Endothelial cell of umbilical vein (primary cell): ENCODE data around the gene WSB1. TPM values are rescaled to one million over a fixed set of nuclear protein-coding genes. Genes with fewer than 3 reads are reported as not detected.

Source experiments
- BruUV-seq: library from RNA; stranded (reverse); fragments of 400-500 nt; replicated peaks from 2 replicates; lab custom pipeline; 2021; lab: Mats Ljungman, UMichigan
- CTCF ChIA-PET: fragments of 300-600, 350-600 bp; sonication (Branson Sonifier 250); formaldehyde crosslinking; loops from one replicate; lab custom pipeline; 2021; ENCODE audit warnings: antibody characterized with exemption, inconsistent platforms; lab: Charles Lee
- POLR2A ChIA-PET: fragments of 300-600, 350-600 bp; sonication (Branson Sonifier 250); formaldehyde crosslinking; loops from one replicate; lab custom pipeline; 2021; ENCODE audit warnings: antibody characterized with exemption, inconsistent platforms; lab: Charles Lee
- DNase-seq: peaks from one replicate; pipeline ENCODE4 v3.0.0-alpha.2; 2011; ENCODE audit warnings: low read depth, low spot score
- FAIRE-seq: peaks from 2 replicates; lab custom pipeline; 2011; peaks lifted over from hg19 to GRCh38; lab: Jason Lieb, UNC
- H2AFZ ChIP-seq: 2 replicates; pipeline ENCODE4 v1.6.0; 2012; ENCODE audit warnings: low read depth, low read length, control low read depth, inconsistent platforms
- H3K27ac ChIP-seq: 2 replicates; pipeline ENCODE4 v1.5.1; 2011; ENCODE audit warnings: low read depth, mild to moderate bottlenecking, control low read depth, low read length, moderate library complexity; ENCODE audit not compliant: insufficient read depth
- H3K27me3 ChIP-seq, 2 experiments: 2 replicates each; pipeline versions ENCODE4 v1.6.0 to v1.6.1; 2011; ENCODE audit warnings: low read length in 2 of 2, mixed read lengths in 1 of 2; ENCODE audit not compliant: control insufficient read depth in 2 of 2, insufficient read depth in 2 of 2
- H3K36me3 ChIP-seq, 2 experiments: 2 replicates in 1 of 2; 3 replicates in 1 of 2; pipeline ENCODE4 v1.5.1; 2011; ENCODE audit warnings: low read length in 2 of 2, mild to moderate bottlenecking in 1 of 2, moderate library complexity in 1 of 2; ENCODE audit not compliant: control insufficient read depth in 2 of 2, insufficient read depth in 2 of 2; ENCODE audit errors: extremely low read depth in 1 of 2
- H3K4me1 ChIP-seq: 3 replicates; pipeline ENCODE4 v1.5.1; 2011; ENCODE audit warnings: mild to moderate bottlenecking, low read length; ENCODE audit not compliant: control insufficient read depth, insufficient read depth; ENCODE audit errors: extremely low read depth
- H3K4me2 ChIP-seq: 2 replicates; pipeline ENCODE4 v1.6.1; 2011; ENCODE audit warnings: low read length, control low read depth, mixed read lengths; ENCODE audit not compliant: insufficient read depth
- H3K4me3 ChIP-seq, 3 experiments: fragments of 200-600 bp in 1 of 3; sonication (generic), shearing (Covaris generic) in 1 of 3; replicated peaks in 1 of 3; 2 replicates each; pipeline ENCODE4 v1.5.1; 2011 to 2016; ENCODE audit warnings: control low read depth in 3 of 3, low read length in 3 of 3, mild to moderate bottlenecking in 2 of 3, inconsistent platforms in 1 of 3, low read depth in 1 of 3, moderate library complexity in 1 of 3; ENCODE audit not compliant: insufficient read depth in 1 of 3
- H3K79me2 ChIP-seq: 2 replicates; pipeline ENCODE4 v1.6.0; 2012; ENCODE audit warnings: low read length, inconsistent platforms; ENCODE audit not compliant: control insufficient read depth, insufficient read depth
- H3K9ac ChIP-seq: replicated peaks from 2 replicates; pipeline ENCODE3; 2011; ENCODE audit warnings: low read length, control low read depth; ENCODE audit not compliant: insufficient read depth; ENCODE audit errors: extremely low read depth
- H3K9me1 ChIP-seq: replicated peaks from 3 replicates; pipeline ENCODE4 v1.6.0; 2011; ENCODE audit warnings: mild to moderate bottlenecking, low read length; ENCODE audit not compliant: control insufficient read depth, insufficient read depth; ENCODE audit errors: extremely low read depth
- H3K9me3 ChIP-seq: replicated peaks from 2 replicates; pipeline ENCODE4 v1.5.1; 2012; ENCODE audit warnings: low read length, inconsistent platforms; ENCODE audit not compliant: control insufficient read depth, insufficient read depth
- H4K20me1 ChIP-seq: replicated peaks from 2 replicates; pipeline ENCODE3; 2011; ENCODE audit warnings: mild to moderate bottlenecking, low read length; ENCODE audit not compliant: control insufficient read depth, insufficient read depth; ENCODE audit errors: extremely low read depth
- EZH2 ChIP-seq: IDR thresholded peaks from 2 replicates; pipeline ENCODE4 v1.6.1; 2012; ENCODE audit warnings: borderline replicate concordance, low read depth, mild to moderate bottlenecking, moderate library complexity, low read length, inconsistent platforms; ENCODE audit not compliant: severe bottlenecking
- FOS ChIP-seq: IDR thresholded peaks from 2 replicates; pipeline ENCODE4 v1.6.1; 2011; ENCODE audit warnings: mild to moderate bottlenecking, low read length, moderate library complexity, borderline replicate concordance; ENCODE audit not compliant: insufficient read depth
- GATA2 ChIP-seq: IDR thresholded peaks from 2 replicates; pipeline ENCODE4 v1.7.0; 2011; ENCODE audit warnings: low read depth, mild to moderate bottlenecking, moderate library complexity, mixed read lengths, low read length; ENCODE audit not compliant: insufficient read length, insufficient read depth
- JUN ChIP-seq: IDR thresholded peaks from 2 replicates; pipeline ENCODE4 v1.6.1; 2011; ENCODE audit warnings: borderline replicate concordance, low read depth; ENCODE audit not compliant: insufficient read length, insufficient read depth
- MYC ChIP-seq: IDR thresholded peaks from one replicate; pipeline ENCODE4 v1.6.1; 2011; ENCODE audit warnings: mild to moderate bottlenecking, low read depth, low read length
- POLR2A ChIP-seq: IDR thresholded peaks from 2 replicates; pipeline ENCODE4 v1.6.1; 2012; ENCODE audit warnings: low read depth, mild to moderate bottlenecking, control low read depth, low read length
- POLR2AphosphoS5 ChIP-seq: IDR thresholded peaks from 2 replicates; pipeline ENCODE4 v1.6.1; 2012; ENCODE audit warnings: low read depth, mild to moderate bottlenecking, control low read depth, low read length, moderate library complexity; ENCODE audit not compliant: insufficient read depth
- dilution Hi-C: fragments of 300-500 bp; cut with MboI; formaldehyde crosslinking; loops from one replicate; pipeline ENCODE4 v1.15.0; 2019; ENCODE audit warnings: low sequenced_read_pairs; ENCODE audit not compliant: extremely low pct_ligation_motif_present
- intact Hi-C: fragments of 100-400 bp; cut with micrococcal nuclease; formaldehyde crosslinking; loops from one replicate; pipeline ENCODE4 v1.10.0; 2022
- polyA plus RNA-seq, 4 experiments: library from polyadenylated mRNA; depleted of rRNA in 3 of 4; stranded (reverse) in 3 of 4; unstranded in 1 of 4; fragments of >200 nt; gene quantifications; 2 replicates each; pipeline versions ENCODE4 v1.2.1 to v1.2.3, GENCODE V29; 2011 to 2012; ENCODE audit warnings: missing spikeins in 1 of 4
- total RNA-seq: library from RNA; stranded (reverse); gene quantifications from 2 replicates; pipeline ENCODE4 v1.2.3, GENCODE V29; 2021
- TF ChIP-seq, protein P1 (sequence below), 2 donors: IDR thresholded peaks; 1 replicate in 1 of 2; 2 replicates in 1 of 2; pipeline ENCODE4 v1.5.1; 2011; ENCODE audit warnings: low read length in 2 of 2, mild to moderate bottlenecking in 2 of 2, moderate library complexity in 2 of 2, control low read depth in 1 of 2, inconsistent platforms in 1 of 2, low read depth in 1 of 2; ENCODE audit not compliant: insufficient read depth in 1 of 2; ENCODE audit errors: extremely low read depth in 1 of 2
- TF ChIP-seq, protein P2 (sequence below): IDR thresholded peaks from 2 replicates; pipeline ENCODE4 v1.6.1; 2011; ENCODE audit not compliant: insufficient read depth, insufficient read length

The WSB1 gene
- total and polyA plus RNA-seq, 2 donors (not counting 3 experiments of a cell fraction or from before 2014, with no cell fraction given): 471 to 736 TPM

DNA sequence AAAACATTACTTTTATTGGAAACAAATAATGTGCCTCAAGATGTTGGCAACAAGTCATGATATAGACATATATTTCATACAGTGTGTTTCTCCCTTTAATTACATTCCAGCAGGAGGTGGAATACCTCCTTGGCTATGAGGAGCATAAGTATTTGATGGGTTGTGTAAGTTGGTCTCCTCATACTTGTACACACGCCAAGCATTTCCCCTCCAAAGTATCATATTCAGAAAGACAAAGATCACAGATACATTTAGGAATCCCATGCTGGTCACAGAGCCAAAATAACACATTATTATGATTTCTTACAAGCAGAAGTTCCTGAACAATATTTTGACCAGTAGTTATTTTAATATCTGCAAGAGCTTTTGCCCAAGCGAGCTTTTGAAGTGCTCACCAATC, 57.8 kb downstream of the WSB1 start:
- dilution Hi-C loops: no loop called here
- H3K79me2 ChIP-seq: no peaks in the 10 kb centered on the region
- H4K20me1 ChIP-seq: no peaks in the 10 kb centered on the region
- no peaks in the 10 kb centered on the region for H3K36me3 ChIP-seq
- H3K4me2 ChIP-seq: no peak overlapping the region
- intact Hi-C loops: loop anchor here (2.0 to 5.0 kb wide), 3 partner anchors 57 to 301 kb away; partner anchors contain the start of gene WSB1
- DNase-seq (no peak), FAIRE-seq (peak; percentile 28)
- H3K4me3 ChIP-seq: no peak overlapping the region
- ChIA-PET CTCF (interaction anchor here (1.0 to 4.7 kb wide), 7 partner anchors 19 to 249 kb away, joined by 3 to 73 read pairs (median 4); partner anchors contain the start of gene KSR1), POLR2A (interaction anchor here (0.8 kb wide), 1 partner anchor 33 kb away, joined by 3 read pairs; no protein-coding TSS in a partner anchor)
- H2AFZ ChIP-seq: no peak overlapping the region
- TF ChIP-seq FOS: no peak
- TF ChIP-seq, protein P1, sequence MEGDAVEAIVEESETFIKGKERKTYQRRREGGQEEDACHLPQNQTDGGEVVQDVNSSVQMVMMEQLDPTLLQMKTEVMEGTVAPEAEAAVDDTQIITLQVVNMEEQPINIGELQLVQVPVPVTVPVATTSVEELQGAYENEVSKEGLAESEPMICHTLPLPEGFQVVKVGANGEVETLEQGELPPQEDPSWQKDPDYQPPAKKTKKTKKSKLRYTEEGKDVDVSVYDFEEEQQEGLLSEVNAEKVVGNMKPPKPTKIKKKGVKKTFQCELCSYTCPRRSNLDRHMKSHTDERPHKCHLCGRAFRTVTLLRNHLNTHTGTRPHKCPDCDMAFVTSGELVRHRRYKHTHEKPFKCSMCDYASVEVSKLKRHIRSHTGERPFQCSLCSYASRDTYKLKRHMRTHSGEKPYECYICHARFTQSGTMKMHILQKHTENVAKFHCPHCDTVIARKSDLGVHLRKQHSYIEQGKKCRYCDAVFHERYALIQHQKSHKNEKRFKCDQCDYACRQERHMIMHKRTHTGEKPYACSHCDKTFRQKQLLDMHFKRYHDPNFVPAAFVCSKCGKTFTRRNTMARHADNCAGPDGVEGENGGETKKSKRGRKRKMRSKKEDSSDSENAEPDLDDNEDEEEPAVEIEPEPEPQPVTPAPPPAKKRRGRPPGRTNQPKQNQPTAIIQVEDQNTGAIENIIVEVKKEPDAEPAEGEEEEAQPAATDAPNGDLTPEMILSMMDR (IDR thresholded peaks at IDR 0.05; ENCODE audit: extremely low read depth in 1 of 2, insufficient read depth in 1 of 2, low read depth in 1 of 2, low read length in 2 of 2): no peak
- TF ChIP-seq, protein P2, sequence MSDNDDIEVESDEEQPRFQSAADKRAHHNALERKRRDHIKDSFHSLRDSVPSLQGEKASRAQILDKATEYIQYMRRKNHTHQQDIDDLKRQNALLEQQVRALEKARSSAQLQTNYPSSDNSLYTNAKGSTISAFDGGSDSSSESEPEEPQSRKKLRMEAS: no peak
- TF ChIP-seq MYC: no peak
- TF ChIP-seq GATA2: no peak
- TF ChIP-seq POLR2AphosphoS5: no peak
- no peak for TF ChIP-seq EZH2
- no peak for TF ChIP-seq POLR2A
- TF ChIP-seq JUN: no peak
- no peaks in the 10 kb centered on the region for H3K9me1 ChIP-seq
- no peak overlapping the region for H3K9ac ChIP-seq
- H3K27me3 ChIP-seq: no peaks in the 10 kb centered on the region
- peaks cover 52% of the 10 kb centered on the region for H3K4me1 ChIP-seq
- H3K27ac ChIP-seq: peak overlapping the region; percentile 99
- no TSS peak for BruUV-seq
- H3K9me3 ChIP-seq: no peaks in the 10 kb centered on the region
